ENCODE results near the gene BIN2.
A peak's percentile ranks its signal among the peaks of the same experiment; 100 is the strongest.
"Not testable (repeated sequence)": the region's sequence is repeated elsewhere in the genome, so short reads cannot be mapped to it uniquely, and the experiment has no call there.

BIN2 gene

DNA sequence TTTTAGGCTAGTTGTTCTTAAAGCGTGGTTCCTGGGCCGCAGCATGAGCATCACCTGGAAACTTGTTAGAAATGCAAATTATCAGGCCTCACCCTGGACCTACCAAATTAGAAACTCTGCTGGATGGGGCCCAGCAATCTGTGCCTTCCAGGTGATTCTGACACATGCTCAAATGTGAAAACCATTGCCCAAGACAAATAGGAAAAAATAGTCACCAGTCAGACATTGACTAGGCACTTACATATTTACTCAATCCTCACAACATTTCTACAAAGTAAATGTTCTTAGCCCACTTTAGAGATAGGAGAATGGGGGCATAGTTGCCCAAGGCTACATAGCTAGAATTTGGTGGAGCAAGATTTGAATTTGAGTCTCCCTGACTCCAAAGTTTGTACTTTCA is 19.2 kb upstream of the BIN2 start:
- no peak for DNase-seq

DNA sequence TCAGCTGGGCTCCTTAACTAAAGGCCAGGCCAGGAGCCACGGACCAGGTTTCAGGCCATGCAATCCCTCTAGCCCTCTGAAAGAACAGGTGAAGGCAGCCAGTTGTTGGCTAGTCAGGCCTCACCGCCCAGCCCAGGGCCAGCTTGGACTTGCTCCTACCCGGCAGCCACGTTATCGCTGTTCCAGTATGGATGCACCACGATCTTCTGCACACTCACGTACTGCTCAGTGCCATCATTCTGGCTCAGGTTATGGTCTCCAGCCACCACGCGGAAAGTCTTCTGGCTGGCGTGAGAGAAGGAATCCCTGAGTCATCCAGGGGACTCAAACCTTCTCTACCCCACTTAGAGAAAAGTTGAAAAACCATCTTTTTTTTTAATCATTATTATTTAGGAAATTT is 18.4 kb upstream of the BIN2 start:
- DNase-seq, result no peak

DNA sequence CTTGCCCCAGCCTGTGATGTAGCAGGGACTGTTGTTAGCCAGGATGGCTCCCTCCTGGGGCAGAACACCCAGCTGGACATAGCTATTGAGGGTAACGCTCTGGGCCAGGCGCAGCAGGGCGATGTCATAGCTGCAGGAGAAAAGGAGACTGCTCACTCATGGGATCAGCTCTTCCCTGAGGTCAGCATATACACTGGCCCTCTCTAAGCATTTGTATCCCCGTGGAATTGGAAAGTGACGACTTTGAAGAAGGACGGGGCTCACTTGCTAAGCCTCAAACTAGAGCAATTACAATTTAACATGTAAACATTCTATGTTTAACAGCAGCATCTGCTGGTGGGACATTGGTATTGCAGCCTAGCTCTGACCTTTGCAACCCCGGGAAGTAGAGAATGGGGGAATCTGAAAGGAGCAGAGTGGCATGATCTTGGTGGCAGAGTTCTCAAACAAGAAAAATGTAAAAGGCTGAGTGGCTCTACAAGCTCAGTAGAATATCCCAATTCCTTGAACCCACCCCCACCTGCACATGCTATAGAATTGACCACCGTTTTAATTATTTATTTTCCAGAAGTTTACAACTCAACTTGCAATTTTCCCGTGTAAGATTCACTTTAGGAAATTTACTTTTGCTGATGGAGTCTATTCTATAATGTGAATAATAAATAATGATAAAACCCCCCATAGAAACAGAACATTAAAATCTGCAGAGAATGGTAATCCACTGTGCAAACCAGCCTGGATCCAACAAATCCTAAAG is 17.5 kb upstream of the BIN2 start:
- peak; percentile 50 for DNase-seq

DNA sequence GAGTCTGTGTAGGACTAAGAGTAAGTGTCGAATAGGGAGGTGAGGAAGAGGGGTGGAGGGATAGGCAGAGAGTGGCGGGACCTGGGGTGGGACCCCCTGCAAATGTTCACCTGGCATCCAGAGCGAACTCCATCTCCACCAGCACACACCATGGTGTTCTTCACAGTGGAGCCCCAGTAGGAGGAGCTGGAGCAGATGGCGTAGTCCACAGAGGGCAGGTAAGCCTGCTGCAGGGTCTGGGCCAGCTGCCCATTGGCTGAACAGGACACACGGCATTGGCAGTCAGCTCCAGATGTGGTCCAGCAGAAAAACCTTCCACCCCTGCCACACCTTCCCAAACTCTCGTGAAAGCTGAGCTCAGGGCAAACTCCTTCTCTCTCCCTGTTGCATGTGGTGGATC is 15.8 kb upstream of the BIN2 start:
- DNase-seq, result no peak

DNA sequence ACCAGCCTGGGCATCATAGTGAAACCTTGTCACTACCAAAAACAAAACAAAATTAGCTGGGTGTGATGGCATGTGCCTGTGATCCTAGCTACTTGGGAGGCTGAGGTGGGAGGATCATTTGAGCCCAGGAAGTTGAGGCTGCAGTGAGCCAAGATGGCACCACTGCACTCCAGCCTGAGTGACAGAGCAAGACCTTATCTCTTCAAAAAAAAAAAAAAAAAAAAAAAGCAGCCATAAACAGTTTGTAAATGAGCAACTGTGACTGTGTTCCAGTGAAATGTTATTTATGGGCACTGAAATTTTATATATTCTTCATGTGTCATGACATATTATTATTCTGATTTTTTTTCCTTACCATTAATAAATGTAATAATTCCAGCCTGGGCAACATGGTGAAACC is 13.4 kb upstream of the BIN2 start:
- DNase-seq, result not testable (repeated sequence)

DNA sequence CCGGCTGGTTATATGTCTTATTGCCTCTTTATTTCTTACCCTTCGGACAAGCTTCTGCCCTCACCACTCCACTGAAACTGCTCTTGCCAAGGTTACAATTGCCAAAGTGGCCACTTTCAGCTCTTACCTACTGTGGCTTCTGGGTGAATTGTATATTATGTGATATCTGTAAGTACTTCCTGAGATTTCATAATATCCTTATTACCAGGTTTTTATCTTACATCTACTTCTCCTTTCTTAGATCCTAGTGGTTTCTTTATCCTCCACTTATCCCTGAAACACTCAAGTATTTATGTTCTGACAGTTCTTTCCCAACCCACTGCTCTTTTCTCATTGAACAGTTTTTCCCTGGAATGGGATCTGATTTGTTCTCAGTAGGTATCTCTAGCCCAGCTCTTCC is 12.0 kb upstream of the BIN2 start:
- no peak for DNase-seq

DNA sequence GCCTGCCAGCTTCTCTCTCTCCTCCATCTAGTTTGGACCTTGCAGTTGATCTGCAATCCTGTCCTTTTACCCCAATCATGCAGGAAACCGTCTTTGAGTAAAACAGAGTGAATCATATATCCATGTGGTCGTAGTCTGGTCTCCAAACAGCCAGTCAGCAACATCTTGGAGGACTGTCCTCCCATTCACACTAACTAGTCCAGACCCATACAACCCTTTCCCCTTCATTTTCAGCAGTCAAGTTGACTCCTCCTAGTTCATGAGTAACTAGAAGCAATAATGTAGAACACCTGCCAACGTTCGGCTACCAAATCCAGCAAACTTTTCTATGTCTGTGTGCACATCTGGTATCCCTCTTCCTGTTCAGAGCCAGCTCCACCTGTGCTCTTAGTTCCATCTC is 10.8 kb upstream of the BIN2 start:
- no peak for DNase-seq

DNA sequence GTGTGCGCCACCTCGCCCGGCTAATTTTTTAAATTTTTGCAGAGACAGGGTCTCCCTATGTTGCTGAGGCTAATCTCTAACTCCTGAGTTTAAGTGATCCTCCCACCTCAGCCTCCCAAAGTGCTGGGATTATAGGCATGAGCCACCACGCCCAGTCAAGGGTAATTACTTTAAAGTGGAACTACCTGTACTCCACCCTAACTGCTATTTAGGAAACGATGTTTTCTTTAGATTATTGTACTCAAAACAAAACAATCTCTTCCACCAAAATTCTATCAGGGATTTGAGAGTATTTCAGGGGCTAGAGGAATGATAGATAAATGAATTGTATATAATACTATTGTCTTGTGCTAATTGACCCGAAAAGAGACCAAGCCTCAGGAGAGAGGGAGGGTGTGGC is 9.6 kb upstream of the BIN2 start:
- no peak for DNase-seq

DNA sequence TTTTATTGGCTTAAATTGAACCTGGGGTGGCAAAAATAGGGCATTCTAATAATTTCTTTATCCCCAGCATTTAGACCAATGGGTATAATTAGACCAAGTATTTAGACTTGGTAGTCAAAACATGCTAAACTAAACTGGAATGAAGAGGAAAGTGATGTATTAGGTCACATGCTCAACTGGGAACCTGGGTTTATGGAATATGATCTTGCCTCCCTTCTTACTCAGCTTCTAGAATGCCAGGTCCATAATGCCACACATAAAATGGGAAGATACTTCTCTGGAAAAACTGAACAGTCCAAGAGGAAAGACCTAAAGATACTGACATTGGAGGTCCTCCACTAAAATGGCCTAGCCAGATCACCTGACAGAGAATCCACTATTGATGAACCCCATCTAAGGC is 6.2 kb upstream of the BIN2 start:
- no peak for DNase-seq

DNA sequence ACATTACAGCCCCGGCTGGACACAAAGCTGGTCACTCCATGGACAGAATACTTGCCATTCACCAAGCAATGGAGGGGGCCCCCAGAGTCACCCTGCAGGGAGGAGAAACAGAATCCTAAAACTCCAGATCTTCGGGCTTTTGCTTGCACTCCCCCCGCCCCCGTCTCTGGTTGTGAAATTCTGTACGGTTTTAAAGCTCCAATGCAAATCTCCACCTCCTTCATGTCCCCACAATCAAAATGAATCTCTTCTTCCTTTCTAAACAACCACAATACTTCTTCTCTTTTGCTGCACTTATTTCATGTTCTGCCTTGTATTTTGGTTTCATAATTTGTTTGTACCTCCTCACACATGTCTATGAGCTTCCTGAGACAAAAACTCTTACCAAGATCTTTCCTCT is 5.8 kb upstream of the BIN2 start:
- no peak for DNase-seq

DNA sequence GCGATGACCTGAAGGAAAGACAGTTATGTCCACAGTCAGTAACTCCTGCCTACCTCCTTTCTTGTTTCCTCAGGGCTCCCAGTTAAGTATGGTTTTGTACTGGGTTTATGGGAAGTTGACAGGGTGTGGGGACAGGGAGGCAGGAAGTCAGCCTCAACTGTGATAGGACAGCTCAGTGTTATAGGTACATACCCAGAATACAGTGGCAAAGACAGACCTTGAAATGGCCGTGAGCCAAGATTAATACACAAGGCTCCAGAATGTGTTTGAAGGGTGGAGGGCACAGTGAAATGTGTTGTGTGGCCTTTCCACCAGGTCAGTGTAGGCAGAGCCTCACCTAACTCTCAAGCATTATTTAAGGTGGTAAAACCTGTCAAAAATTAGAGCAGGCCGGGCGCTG is 4.6 kb upstream of the BIN2 start:
- DNase-seq, result no peak

DNA sequence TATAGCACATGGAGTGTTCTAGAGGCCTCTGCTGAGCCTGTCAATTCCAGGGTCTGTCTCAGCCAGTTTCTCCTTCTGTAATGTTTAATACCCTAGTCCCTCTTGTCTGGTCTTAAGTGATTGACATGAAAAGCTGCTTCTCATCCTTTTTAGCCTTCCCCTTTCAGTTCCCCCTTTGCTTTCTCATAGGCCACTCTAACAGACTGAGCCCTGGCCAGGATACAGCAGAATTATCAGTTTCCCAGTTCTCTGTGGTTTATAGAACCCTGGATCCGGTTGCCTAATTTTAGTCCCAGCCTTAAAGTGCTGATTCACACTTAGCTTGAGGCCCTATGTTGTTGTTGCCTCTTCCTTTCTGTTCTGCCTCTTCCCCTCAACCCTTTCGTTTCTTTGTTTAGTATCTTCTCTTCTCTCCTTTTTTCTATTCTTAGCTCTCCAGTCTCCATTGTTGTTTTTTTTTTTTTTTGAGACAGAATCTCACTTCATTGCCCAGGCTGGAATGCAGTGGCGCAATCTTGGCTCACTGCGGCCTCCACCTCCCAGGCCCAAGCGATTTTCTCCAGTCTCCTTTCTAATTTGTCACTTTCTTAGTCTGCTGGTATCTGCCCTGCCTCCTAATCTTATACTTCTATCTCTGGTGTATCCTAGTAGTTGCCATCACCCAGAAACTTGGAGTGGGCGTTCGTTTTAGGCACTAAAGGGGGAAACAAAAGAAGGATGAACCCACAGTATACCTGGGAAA is 2.9 kb upstream of the BIN2 start:
- DNase-seq, result no peak

DNA sequence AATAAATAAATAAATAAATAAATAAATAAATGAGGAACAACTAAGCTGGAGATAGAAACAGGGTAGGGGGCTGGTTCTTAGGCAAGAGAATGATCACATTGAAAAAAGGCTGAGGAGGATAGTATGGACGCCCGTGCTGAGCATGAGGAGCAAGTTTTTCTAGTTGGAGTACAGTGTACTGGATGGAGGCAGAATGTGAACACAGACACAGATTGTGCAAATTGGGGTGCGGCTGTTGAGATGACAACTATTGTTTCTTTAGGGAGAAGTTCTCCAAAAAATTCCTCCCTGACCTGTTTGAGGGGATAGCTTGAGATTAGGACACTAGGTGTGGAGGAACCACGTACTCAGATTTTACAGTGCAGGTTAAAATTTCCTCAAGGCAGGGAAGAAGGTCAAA is 979 bp upstream of the BIN2 start:
- DNase-seq, result no peak

DNA sequence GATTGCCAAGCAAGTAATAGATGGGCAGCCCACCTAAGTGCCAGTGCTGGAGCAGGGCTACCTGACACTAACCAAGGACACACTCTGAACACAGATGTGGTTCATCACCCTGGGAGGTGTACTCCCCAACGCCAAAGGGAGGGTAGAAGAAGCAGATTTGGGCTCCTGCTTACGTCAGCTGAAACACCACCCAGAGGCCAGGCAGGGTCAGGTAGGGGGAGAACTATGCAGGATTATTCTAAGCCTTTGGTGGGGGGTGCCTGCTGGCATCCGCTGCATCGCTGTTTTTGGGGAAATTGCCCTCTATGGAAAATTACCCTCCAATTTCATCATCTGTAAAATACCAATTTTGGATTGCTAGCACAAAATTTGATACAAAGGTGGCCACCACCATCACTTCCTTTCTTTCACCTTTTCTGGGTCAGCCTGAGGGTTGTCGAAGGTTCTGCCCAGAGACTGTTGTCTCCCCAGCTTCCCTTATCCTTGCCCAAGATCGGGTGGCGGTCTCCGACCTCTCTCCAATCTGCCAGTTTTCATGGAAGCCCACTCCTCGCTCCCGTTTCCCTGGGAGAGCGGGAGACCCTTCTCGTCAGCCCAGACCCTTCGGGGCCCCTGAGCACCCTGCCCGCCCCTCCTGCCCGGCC is 535 bp downstream of the BIN2 start:
- peak; percentile 51 for DNase-seq

DNA sequence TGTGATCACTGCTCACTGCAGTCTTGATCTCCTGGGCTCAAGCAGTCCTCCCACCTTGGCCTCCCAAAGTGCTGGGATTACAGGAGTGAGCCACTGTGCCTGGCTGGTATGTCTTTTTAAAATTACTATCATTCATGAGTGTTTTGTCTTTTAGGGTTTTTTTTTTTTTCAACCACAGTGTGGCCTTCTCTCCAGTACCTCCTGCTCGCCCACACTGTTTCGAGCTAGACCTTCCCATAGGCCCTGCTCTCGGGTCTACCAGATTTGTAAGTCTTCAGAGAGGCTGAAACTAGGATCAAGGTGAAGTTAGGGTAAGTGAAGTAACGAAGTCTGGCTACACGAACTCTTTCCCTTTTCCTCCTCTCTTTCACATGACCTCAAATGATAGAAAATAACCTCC is 1.5 kb downstream of the BIN2 start:
- no peak for DNase-seq

DNA sequence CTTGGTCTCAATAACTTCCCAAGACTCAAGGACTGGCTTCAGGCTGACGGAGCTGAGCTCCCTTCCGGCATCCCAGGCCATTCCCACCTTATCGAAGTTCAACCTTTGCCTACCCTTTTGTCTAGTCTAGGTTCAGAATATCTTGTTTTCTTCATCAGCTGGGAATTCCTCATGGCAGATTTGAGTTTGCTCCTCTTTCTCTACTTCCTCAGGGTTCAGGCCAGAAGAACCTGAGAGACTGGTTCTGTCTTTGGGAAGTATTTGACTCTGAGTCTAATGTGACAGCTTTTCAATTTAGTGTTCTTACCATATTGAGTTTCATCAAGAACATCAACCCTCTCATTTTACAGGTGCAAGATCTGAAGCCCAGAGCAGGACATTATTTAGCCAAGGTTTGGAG is 2.1 kb downstream of the BIN2 start:
- DNase-seq, result no peak

DNA sequence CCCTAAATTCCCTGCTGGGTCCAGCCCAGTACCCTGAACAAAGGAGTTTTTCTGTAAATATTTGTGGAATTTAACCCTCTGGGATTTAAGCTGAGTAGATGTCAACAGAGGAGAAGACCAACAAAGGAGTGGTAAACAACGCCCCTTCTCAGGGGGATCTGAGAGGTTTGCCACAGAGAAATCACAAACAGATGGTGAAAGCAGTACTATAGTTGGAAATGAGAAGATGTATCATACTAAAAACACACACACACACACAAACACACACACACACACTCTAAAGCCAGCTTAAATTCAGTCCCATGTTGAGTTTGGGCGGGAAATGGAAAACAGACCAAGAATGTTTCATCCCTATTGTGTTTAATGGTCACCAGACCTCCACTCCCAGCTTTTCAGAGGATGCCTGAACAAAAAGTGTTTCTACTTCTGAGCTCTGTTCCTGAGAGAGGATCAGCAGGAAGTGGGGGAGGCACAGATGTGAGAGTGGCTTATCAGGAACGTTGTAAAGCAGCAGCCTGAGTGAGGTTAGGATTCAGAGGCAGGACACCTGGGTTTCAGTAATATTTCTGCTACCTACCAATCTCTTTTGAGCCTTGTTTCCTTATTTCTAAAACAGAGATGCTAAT is 3.2 kb downstream of the BIN2 start:
- DNase-seq, result no peak

DNA sequence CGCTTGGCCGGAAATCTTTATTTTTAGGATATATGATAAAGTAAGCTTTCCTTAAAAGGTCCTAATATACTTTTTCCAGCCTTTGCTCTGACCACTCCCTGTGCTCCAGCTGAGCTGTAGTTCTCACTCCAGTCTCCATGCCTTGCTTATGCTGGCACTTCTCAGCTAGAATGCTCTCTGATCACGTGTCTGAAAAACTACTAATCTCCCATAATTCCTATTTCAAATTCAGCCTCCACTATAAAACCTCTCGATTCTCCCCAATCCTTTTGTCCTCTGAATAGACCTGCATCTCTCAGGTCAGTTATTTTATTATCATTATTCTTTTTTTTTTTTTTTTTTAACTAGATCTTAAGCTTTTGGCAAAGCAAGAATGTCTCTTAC is 3.7 kb downstream of the BIN2 start:
- DNase-seq, result no peak

DNA sequence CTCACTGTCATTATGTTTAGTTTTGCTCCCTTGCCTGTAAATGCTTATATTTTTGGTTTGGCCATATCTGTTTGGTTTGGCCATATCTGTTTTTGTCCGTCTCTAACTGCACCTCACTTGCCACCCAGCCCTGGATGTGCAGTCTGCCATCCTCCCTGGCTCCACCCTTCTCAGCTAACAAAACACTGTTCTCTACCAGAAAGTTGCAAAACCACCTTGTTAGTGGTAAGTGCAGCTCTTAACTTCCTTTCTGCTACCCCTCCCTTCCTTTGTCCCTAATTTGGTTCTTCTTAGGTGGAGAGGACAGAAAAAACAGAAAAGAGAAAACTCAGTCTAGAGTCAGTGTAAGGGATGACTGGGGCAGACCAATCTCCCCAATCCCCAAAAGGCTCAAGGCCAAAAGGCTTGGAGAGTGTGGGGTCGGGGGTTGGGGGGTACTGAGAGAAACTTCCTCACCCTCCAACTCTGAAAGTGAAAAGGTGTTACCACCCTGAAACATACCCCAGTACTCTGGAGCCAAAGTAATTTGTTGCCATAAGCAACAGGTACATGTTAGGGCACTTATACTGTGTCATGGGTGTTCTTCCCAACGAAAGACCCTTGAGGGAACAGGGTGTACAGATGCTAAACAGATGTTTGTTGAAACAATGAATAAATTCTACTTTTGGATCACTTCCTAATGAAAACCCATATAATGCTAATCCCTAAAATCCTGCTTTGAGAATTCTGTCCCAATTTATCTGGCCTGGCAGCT is 5.0 kb downstream of the BIN2 start:
- peak; percentile 14 for DNase-seq

DNA sequence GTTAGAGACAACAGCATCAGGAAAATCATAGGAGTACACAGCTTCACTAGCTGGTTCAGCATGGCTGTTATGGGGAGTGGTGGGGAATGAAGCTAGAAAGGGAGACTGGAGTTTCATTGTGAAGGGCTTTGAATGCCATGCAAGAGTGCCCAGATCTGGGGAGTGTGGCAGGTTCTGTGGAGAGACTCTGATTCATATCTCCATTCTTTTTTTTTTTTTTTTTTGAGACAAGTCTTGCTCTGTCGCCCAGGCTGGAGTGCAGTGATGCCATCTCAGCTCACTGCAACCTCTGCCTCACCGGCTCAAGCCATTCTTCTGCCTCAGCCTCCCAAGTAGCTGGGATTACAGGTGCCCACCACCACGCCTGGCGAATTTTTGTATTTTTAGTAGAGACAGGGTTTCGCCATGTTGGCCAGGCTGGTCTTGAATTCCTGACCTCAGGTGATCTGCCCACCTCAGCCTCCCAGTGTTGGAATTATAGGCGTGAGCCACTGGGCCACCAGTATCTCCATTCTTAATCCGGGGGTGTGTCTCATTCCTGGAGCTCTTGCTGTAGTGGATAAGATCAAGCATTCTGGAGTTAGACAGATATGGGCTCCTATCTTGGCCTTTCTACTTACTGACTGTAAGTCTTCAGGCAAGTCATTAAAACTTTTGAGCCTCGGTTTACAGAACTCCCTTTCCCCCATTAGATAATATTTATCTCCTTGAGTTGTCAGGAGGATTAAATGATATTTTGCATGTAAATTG is 5.7 kb downstream of the BIN2 start:
- DNase-seq, result not testable (repeated sequence)

DNA sequence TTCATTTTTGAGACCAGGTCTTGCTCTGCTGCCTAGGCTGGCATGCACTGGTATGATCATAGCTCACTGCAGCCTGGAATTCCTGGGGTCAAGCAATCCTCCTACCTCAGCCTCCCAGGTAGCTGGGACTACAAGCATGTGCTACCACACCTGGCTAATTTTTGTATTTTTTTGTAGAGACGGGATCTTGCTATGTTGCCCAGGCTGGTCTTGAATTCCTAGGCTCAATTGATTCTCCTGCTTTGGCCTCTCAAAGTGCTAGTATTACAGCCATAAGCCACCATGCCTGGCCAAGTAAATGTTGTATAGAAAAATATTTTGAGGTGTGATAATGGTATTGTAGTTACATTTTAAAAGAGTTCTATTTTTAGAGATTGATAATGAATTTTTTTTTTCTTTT is 12.6 kb downstream of the BIN2 start:
- DNase-seq, result no peak
